HG03469 (cell line): ENCODE data around the gene LZTFL1.

Experiments used
- ATAC-seq: cut with Tn5 transposase; IDR thresholded peaks from one replicate; pipeline ENCODE4 v1.9.1; 2021; ENCODE audit warnings: mild to moderate bottlenecking, moderate library complexity, moderate number of reproducible peaks; ENCODE audit not compliant: unreplicated experiment

LZTFL1 gene

DNA sequence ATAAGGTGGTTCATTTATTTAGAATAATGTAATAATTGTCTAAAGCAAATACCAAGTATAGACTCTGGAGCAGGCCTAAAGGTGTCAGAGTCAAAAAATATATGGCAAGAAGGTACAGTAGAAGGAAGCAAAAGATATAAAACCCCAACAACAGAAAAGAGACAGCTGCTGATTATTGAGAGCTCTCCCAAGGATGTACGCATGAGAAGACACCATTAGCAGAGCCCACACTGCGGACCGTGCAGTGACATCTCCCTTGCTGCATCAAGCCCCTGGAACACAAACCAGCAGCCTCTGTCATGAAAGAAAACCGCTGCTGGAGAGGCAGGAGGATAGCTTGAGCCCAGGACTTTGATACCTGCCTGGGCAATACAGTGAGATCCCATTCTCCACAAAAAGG lies 27.6 kb downstream of the LZTFL1 start:
- ATAC-seq: no peak

GRCh38 chr3:45807681-45808540 lies 34.0 kb downstream of the LZTFL1 start:
- no peak for ATAC-seq

GRCh38 chr3:45807133-45807532 lies 34.8 kb downstream of the LZTFL1 start:
- ATAC-seq: no peak

DNA sequence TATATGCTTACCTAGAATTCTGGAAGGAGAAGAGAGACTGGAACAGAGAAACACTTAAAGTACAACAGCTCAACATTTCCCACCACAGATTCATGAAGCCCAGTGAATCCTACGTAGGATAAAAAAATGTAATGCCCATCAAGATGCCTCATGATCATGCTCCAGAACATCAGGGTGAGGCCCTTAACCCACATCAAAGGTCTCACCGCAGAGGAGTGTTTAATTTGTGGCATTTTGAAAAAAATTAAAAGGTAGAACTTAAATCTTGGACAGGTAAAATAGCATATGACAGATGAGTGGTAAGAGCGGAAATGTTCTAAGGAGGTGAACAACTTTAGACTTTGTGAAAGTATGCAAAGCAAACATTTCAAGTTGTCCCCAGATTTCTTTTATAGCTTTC lies 35.8 kb downstream of the LZTFL1 start:
- ATAC-seq: no peak

GRCh38 chr3:45803252-45803935 lies 38.5 kb downstream of the LZTFL1 start:
- ATAC-seq: no peak

DNA sequence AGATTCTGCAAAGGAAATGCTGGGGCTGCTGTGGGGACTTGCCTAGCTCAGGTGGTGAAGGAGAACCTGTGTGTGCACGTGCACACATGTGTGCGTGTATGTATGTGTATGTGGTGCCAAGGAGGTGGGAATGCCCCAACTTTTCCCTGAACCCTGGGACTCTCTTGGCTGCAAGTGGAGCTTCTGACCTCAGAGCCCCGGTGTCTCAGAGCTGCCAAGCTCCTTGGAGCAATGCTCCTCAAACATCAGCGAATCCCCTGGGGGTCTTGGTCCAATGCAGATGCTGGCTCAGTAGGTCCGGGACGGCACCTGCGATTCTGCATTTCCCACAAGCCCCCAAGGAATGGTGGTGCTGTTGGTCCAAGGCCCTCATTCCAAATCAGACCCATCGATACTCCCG lies 39.8 kb downstream of the LZTFL1 start:
- ATAC-seq: no peak

- no peak for ATAC-seq
These were observed 41.3 kb downstream of the LZTFL1 start for GRCh38 chr3:45800611-45801010.

DNA sequence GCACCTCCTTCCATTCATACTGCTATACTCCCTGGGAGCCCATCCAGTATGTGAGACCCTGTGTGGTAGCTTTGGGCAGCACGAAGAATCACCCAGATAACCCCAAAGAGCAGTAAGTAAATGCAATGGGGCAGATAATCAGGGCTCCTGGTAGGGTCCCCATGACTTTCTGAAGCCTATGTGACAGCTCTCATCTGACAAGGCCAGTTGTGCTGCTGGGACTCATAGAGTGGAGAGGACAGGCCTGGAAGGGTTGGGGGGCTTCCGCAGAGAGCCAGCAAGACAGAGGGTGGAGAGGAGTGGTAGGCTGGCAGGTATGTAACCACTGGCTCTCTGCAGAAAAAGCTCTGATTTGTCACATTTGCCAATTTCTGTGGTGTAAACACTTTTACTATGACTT lies 42.3 kb downstream of the LZTFL1 start:
- ATAC-seq: no peak

- no peak for ATAC-seq
These were observed 43.9 kb downstream of the LZTFL1 start for GRCh38 chr3:45798034-45798433.

DNA sequence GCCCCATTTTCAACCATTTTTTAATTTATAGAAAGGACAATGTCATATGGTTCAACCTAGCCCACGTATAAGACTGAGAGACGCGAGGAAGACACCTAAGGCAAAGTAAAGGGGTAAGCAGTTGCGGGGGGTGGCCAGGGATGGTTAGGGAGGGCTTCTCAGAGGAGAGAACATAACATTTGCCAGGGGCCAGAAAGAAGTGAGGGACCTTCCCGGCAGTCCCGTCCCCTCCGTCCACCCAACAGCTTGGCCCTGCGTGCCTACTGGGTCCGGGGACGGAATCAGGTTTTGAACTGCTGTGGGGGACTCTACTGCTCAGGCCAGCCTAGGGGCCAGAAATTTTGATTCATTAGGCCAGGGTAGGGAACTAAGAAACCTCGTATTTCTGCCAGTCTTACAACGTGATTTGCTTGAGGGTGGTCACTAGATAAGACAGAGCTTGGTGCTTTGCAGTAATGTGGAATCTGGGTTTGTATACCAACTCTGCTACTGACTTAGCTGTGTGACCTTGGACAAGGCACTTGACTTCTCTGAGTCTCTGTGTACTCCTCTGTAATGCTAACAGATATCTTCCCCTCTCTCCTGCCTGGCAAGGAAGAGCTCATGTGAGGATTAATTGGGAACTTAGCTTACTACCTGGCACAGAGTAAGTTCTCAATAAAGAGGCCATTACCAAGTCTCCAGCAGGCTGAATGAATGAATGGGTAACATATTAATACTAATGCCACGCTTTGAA lies 44.8 kb downstream of the LZTFL1 start:
- no peak for ATAC-seq

GRCh38 chr3:45795882-45796765 lies 45.8 kb downstream of the LZTFL1 start, which contains the start of gene SLC6A20:
TSS of gene SLC6A20 (minus strand) at chr3:45796536. CDS start at chr3:45796419, 117 bp downstream.
- ATAC-seq: no peak

- ATAC-seq: no peak
These were observed 46.4 kb downstream of the LZTFL1 start for GRCh38 chr3:45795509-45795881.

DNA sequence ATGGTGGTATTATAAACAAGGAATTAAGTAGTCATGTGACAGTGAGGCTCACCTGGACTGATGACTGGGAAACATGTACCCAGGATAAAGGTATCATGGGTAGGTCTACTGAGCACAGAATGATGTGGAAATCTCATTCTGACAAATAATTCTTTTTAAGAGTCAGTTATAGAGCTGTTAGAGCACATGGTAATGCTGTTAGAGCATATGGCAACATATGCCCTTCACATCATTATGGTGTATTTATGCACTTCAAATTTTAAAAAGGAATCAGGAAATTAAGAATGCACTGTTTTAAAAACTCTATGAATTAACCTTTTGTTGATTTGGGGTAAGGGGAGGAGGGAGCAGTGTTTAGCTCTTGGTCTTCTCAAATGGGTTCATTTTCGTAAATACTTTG lies 47.3 kb downstream of the LZTFL1 start:
- ATAC-seq: no peak

GRCh38 chr3:45794177-45794560 lies 47.8 kb downstream of the LZTFL1 start:
- ATAC-seq: no peak

- no peak for ATAC-seq
These were observed 48.3 kb downstream of the LZTFL1 start for GRCh38 chr3:45793482-45794176.

DNA sequence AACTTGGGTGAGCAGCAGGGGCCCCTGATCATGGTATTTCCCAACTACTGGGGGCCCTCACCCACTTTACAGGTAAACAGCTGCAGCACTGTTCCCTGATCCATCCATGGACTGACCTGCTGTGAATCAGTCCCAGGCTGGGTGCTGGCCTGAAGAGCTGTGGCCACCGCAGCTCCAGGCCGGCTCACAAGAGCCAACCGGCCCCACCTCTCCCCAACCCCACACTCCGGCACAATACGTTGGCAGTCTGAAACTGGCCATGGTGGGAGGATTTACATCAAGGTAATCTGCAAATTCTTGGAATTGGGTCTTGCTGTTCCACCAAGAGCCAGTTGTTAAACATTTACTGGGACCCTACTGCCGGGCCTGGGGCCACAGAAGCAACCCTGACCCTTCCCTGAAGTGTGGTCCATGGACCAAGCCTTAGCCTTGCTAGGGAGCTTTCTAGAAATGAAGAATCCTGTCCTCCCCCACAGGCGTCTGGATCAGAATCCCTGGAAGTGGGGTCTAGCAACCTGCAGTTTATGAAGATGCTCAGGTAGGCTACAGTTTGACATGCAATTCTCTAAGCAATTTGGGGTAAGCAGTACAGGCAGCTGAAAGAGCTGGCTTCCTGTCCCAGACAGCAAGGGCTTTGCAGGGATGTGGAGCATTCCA lies 49.3 kb downstream of the LZTFL1 start:
- no peak for ATAC-seq

- ATAC-seq: no peak
These were observed 49.9 kb downstream of the LZTFL1 start for GRCh38 chr3:45792036-45792435.

DNA sequence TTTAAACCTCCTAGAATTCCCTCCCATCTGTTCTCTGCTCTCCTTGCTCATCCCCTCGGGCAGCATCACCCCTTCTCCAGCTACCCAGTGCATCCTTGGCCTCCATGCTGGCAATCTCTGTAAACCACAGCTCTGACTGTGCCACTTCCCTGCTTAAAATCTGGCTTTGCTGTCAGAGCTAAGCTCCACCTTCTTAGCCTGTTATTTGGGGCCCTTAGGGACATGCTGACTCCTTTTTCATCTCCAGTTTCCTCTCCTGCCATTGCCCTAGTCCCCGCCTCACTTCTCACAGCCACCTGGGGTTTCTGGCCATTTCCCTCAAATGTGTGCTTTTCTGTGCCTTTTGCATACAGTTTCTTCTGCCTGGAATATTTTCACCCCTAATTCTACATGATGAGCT lies 51.3 kb downstream of the LZTFL1 start:
- no peak for ATAC-seq

DNA sequence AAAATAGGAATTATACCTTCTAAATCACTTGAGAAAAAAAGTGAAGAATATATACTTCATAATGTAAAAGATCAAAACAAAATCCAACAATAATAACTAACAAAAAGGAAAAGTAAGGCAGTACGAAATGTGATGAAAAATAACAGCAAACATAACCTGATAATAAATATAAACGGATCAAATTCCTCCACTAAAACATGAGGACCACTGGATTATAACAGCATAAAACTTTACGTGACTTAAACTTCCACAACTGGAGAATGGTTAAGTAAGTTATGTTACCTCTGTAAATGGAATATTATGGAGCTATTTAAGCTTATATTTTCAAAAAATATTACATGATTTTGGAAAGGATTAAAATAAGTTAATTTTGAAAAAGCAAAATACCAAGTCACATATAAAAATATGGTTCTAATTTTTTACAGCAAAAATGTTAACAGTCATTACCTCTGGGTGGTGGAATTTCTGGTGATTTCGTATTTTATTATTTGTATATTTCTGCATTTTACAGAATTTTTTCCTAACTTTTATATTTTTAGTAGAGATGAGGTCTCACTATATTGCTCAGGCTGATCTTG lies 52.6 kb downstream of the LZTFL1 start:
- ATAC-seq: no peak
